ENCODE data around the gene LMX1A. TPM values are rescaled to one million over a fixed set of nuclear protein-coding genes. Genes with fewer than 3 reads are reported as not detected.

The LMX1A gene
- total RNA-seq (2011; cell fraction: chromatin; rRNA removed; ENCODE audit: low replicate concordance) = not detected in 2 replicates
- total RNA-seq (2011; cell fraction: nucleolus; rRNA removed) = not detected in 2 replicates
- not detected in 2 replicates for total RNA-seq (2011; cell fraction: nucleoplasm; rRNA removed)
- not detected in 2 replicates for total RNA-seq (2014; rRNA removed)
- total RNA-seq (2014; rRNA removed; fragmentation: Illumina TruSeq; extraction: Trizol) = not detected in 2 replicates
- not detected in 2 replicates for total RNA-seq (2015; rRNA removed; fragmentation: Illumina TruSeq; extraction: Trizol)
- total RNA-seq (2021) = not detected in 2 replicates
- polyA plus RNA-seq (2011; rRNA removed) = not detected in 2 replicates
- not detected in 2 replicates for polyA plus RNA-seq (2011; cell fraction: cytosol; rRNA removed)
- polyA plus RNA-seq (2011; cell fraction: nucleus; rRNA removed) = not detected in 2 replicates
- not detected in 2 replicates for polyA plus RNA-seq (2012)
- not detected in 2 replicates for polyA plus RNA-seq (2014; fragmentation: Illumina TruSeq; extraction: Trizol)
- not detected for polyA plus RNA-seq (2014; fragmentation: Nextera tagmentation; extraction: Ambion mirVana)
- not detected in 2 replicates for polyA plus RNA-seq (2014; rRNA removed)
- not detected in 2 replicates for polyA minus RNA-seq (2011; rRNA and poly(A)+ RNA removed)
- polyA minus RNA-seq (2011; cell fraction: cytosol; rRNA and poly(A)+ RNA removed) = not detected in 2 replicates
- polyA minus RNA-seq (2011; cell fraction: nucleus; rRNA and poly(A)+ RNA removed) = not detected in 2 replicates
- not detected for Bru-seq, nascent RNA
- BruChase-seq, experiment 1, labeled RNA remaining after a 2-hour chase = not detected
- not detected for BruChase-seq, experiment 2, labeled RNA remaining after a 6-hour chase
- long read RNA-seq, experiment 1 = 0 reads
- long read RNA-seq, experiment 2 = 0 reads
- long read RNA-seq, experiment 3 = 0 reads

GRCh38 chr1:165355977-165356811 is at the start of gene LMX1A:
Gene LMX1A (minus strand): TSS chr1:165356715. CDS start chr1:165355559, 1,156 bp downstream.
- in situ Hi-C loops (cut with MboI) = no loop called here
- WGBS (ENCODE audit: insufficient coverage, low coverage, missing lambda C conversion rate) = 16% methylated on average over 47 of the region's 88 CpGs

More at GRCh38 chr1:165355977-165356811, at the start of gene LMX1A:
- no peak; the same call in 2 of the 3 replicates for ATAC-seq
- no peak for TF ChIP-seq BCLAF1 (IDR thresholded peaks at IDR 0.05; ENCODE audit: borderline replicate concordance in 1 of 2, control insufficient read depth in 1 of 2, low read depth in 2 of 2, low read length in 1 of 2)
- no peak for TF ChIP-seq HDAC1 (IDR thresholded peaks at IDR 0.05)
- TF ChIP-seq SAFB2 (IDR thresholded peaks at IDR 0.05; ENCODE audit: borderline replicate concordance, low read depth, low read length, severe bottlenecking) = no peak
- no peak for TF ChIP-seq NR2C2 (CRISPR knock-in tag; IDR thresholded peaks at IDR 0.05)
- TF ChIP-seq NR2C2 (tag; IDR thresholded peaks at IDR 0.05) = no peak
- TF ChIP-seq ZNF12 (CRISPR knock-in tag; IDR thresholded peaks at IDR 0.05) = no peak
- no peak for TF ChIP-seq ETV5 (CRISPR knock-in tag; IDR thresholded peaks at IDR 0.05; ENCODE audit: low read depth)
- no peak for TF ChIP-seq OTX1 (CRISPR knock-in tag; IDR thresholded peaks at IDR 0.05)
- TF ChIP-seq CXXC5 (CRISPR knock-in tag; IDR thresholded peaks at IDR 0.05) = no peak
- no peak for TF ChIP-seq EZH2 (IDR thresholded peaks at IDR 0.05; ENCODE audit: borderline replicate concordance, low read depth, low read length)
- intact Hi-C loops (cut with micrococcal nuclease) = no loop called here
- H3K9ac ChIP-seq (ENCODE audit: insufficient read depth in 1 of 2, low read depth in 2 of 2, low read length in 2 of 2) = no peak within 1 kb of the TSS
- H3K9me1 ChIP-seq (ENCODE audit: control insufficient read depth, insufficient read depth, low read length) = no peaks in the 10 kb centered on the region
- H4K20me1 ChIP-seq (replicated peaks; ENCODE audit: control insufficient read depth, insufficient read depth, low read length) = peaks cover 3% of the 10 kb centered on the region; the same call in 1 of the 2 replicates
- DNase-seq (ENCODE audit: extremely low read depth in 1 of 4, low spot score in 3 of 4) = no peak
- no peaks in the 10 kb centered on the region for H3K79me2 ChIP-seq (ENCODE audit: control insufficient read depth, insufficient read depth, low read length)
- ChIA-PET POLR2A (no interaction called here), CTCF (ENCODE audit: low intra/inter-chr PET ratio) (no interaction called here)
- H3K36me3 ChIP-seq (ENCODE audit: control insufficient read depth, insufficient read depth, low read length) = no peaks in the 10 kb centered on the region
- BruUV-seq (replicated peaks) = no TSS peak
- no peak within 1 kb of the TSS for H2AFZ ChIP-seq (ENCODE audit: low read depth, low read length)
- H3K4me2 ChIP-seq (ENCODE audit: insufficient read depth, low read length) = no peak within 1 kb of the TSS
- no peak for FAIRE-seq
- peaks cover 0 to 8% of the 10 kb centered on the region in 2 experiments; a peak in 1 of 5 replicates for H3K4me1 ChIP-seq (replicated peaks in 1 of 2; ENCODE audit: control insufficient read depth in 2 of 2, insufficient read depth in 2 of 2, low read length in 2 of 2)
- no peak within 1 kb of the TSS for H3K4me3 ChIP-seq
- H3K27ac ChIP-seq (ENCODE audit: extremely low read depth, low read depth, low read length) = no peak within 1 kb of the TSS
- H3K27me3 ChIP-seq (ENCODE audit: control insufficient read depth in 2 of 2, insufficient read depth in 2 of 2, low read length in 2 of 2) = peaks cover 41 to 61% of the 10 kb centered on the region in 2 experiments
- H3K9me3 ChIP-seq (replicated peaks; ENCODE audit: control insufficient read depth, insufficient read depth, low read depth, low read length) = no peaks in the 10 kb centered on the region
